ENCODE measurements around the gene OPN4.

OPN4 gene

GRCh38 chr10:86715156-86715795, 60.9 kb downstream of the OPN4 start:
- ATAC-seq (ENCODE audit: insufficient read depth, low read depth) (no peak), DNase-seq (no peak)
- Histone ChIP-seq H3K27me3 (ENCODE audit: insufficient read depth, low read length, poor library complexity) (no peaks in the 10 kb centered on the region), H2AFZ (ENCODE audit: low read depth, low read length) (no peak overlapping the region; the same call in 1 of the 2 replicates), H3K4me3 (ENCODE audit: low read depth in 1 of 2, low read length in 2 of 2) (no peak overlapping the region), H3K9me3 (ENCODE audit: insufficient read depth, low read length, severe bottlenecking) (no peaks in the 10 kb centered on the region), H4K20me1 (ENCODE audit: insufficient read depth, low read length) (no peaks in the 10 kb centered on the region), H3K27ac (ENCODE audit: low read length) (no peak overlapping the region), H3K4me1 (ENCODE audit: insufficient read depth, low read length) (peaks cover 17% of the 10 kb centered on the region), H3K79me2 (ENCODE audit: insufficient read depth, low read length) (no peaks in the 10 kb centered on the region), H3K9ac (ENCODE audit: low read depth, low read length) (no peak overlapping the region), H3K36me3 (ENCODE audit: insufficient read depth, low read length) (no peaks in the 10 kb centered on the region), H3K4me2 (ENCODE audit: insufficient read depth, low read length) (no peak overlapping the region)
- TF ChIP-seq EZH2 (IDR thresholded peaks at IDR 0.05; ENCODE audit: borderline replicate concordance, low read depth, low read length, severe bottlenecking) = no peak
- no peak for TF ChIP-seq CTCF (IDR thresholded peaks at IDR 0.05; ENCODE audit: borderline replicate concordance, extremely low read depth, low read length, poor library complexity, severe bottlenecking)

GRCh38 chr10:86715836-86716235, 61.5 kb downstream of the OPN4 start:
- no peaks in the 10 kb centered on the region for H3K79me2 ChIP-seq (ENCODE audit: insufficient read depth, low read length)
- DNase-seq = no peak
- no peak overlapping the region for H3K27ac ChIP-seq (ENCODE audit: low read length)
- peaks cover 11% of the 10 kb centered on the region for H3K4me1 ChIP-seq (ENCODE audit: insufficient read depth, low read length)
- ATAC-seq (ENCODE audit: insufficient read depth, low read depth) = no peak
- no peaks in the 10 kb centered on the region for H3K9me3 ChIP-seq (ENCODE audit: insufficient read depth, low read length, severe bottlenecking)
- H3K36me3 ChIP-seq (ENCODE audit: insufficient read depth, low read length) = no peaks in the 10 kb centered on the region
- no peaks in the 10 kb centered on the region for H4K20me1 ChIP-seq (ENCODE audit: insufficient read depth, low read length)
- H3K27me3 ChIP-seq (ENCODE audit: insufficient read depth, low read length, poor library complexity) = no peaks in the 10 kb centered on the region
- no peak overlapping the region for H3K9ac ChIP-seq (ENCODE audit: low read depth, low read length)
- TF ChIP-seq CTCF (IDR thresholded peaks at IDR 0.05; ENCODE audit: borderline replicate concordance, extremely low read depth, low read length, poor library complexity, severe bottlenecking) = no peak
- TF ChIP-seq EZH2 (IDR thresholded peaks at IDR 0.05; ENCODE audit: borderline replicate concordance, low read depth, low read length, severe bottlenecking) = no peak
- no peak overlapping the region for H3K4me3 ChIP-seq (ENCODE audit: low read depth in 1 of 2, low read length in 2 of 2)
- no peak overlapping the region for H3K4me2 ChIP-seq (ENCODE audit: insufficient read depth, low read length)
- no peak overlapping the region for H2AFZ ChIP-seq (ENCODE audit: low read depth, low read length)
